HepG2 (cell line): ENCODE results near the gene CASS4. TPM values are rescaled to one million over a fixed set of nuclear protein-coding genes. Genes with fewer than 3 reads are reported as not detected.

ENCODE experiments used
- ATAC-seq: fragments of 200-7000 bp; cut with Tn5 transposase; 3 replicates; pipeline ENCODE4 v1.9.1; 2020; ENCODE audit warnings: mild to moderate bottlenecking, moderate library complexity
- BruUV-seq: library from RNA; stranded (reverse); fragments of 400-500 nt; replicated peaks from 2 replicates; lab custom pipeline; 2021; lab: Mats Ljungman, UMichigan
- CTCF ChIA-PET: fragments of 300-600 bp; formaldehyde crosslinking; extraction: SDS; loops from one replicate; lab custom pipeline; 2021; ENCODE audit warnings: low total read pairs, inconsistent platforms, low intra/inter-chr PET ratio; lab: Yijun Ruan, JAX
- POLR2A ChIA-PET: fragments of 350-600 bp; sonication (Branson Sonifier 250); formaldehyde crosslinking; loops from one replicate; lab custom pipeline; 2020; ENCODE audit warnings: antibody characterized with exemption, inconsistent platforms; lab: Yijun Ruan, JAX
- DNase-seq: peaks from one replicate; pipeline ENCODE4 v3.0.0-alpha.2; 2015; ENCODE audit warnings: low spot score
- FAIRE-seq: peaks from 3 replicates; lab custom pipeline; 2011; peaks lifted over from hg19 to GRCh38; lab: Jason Lieb, UNC
- H2AFZ ChIP-seq: one replicate; pipeline ENCODE4 v1.6.1; 2011; ENCODE audit warnings: low read length, inconsistent platforms
- H3K27ac ChIP-seq: fragments of 300-600 bp; 3 replicates; pipeline ENCODE4 v1.8.0; 2011; ENCODE audit warnings: mixed run types, mild to moderate bottlenecking, mixed read lengths, low read length, inconsistent platforms; ENCODE audit not compliant: insufficient read depth; ENCODE audit errors: extremely low read length
- H3K27me3 ChIP-seq, 2 experiments: fragments of 200-600 bp in 1 of 2; 2 replicates in 1 of 2; 3 replicates in 1 of 2; pipeline versions ENCODE4 v1.6.0 to v1.8.0; 2011; ENCODE audit warnings: low read length in 2 of 2, mild to moderate bottlenecking in 2 of 2, moderate library complexity in 2 of 2, inconsistent platforms in 1 of 2; ENCODE audit not compliant: insufficient read depth in 2 of 2, control insufficient read depth in 1 of 2
- H3K36me3 ChIP-seq, 2 experiments: fragments of 200-600 bp in 1 of 2; replicated peaks in 1 of 2; 2 replicates in 1 of 2; 3 replicates in 1 of 2; pipeline versions ENCODE4 v1.5.1 to v1.8.0; 2011; ENCODE audit warnings: low read length in 2 of 2, inconsistent platforms in 1 of 2; ENCODE audit not compliant: insufficient read depth in 2 of 2, control insufficient read depth in 1 of 2
- H3K4me1 ChIP-seq: 2 replicates; pipeline ENCODE4 v1.5.1; 2012; ENCODE audit warnings: low read length, inconsistent platforms; ENCODE audit not compliant: insufficient read depth
- H3K4me2 ChIP-seq: 2 replicates; pipeline ENCODE4 v1.6.0; 2011; ENCODE audit warnings: low read depth, low read length, inconsistent platforms
- H3K4me3 ChIP-seq, 3 experiments: fragments of 200-600 bp in 1 of 3; sonication (generic), shearing (Covaris generic) in 1 of 3; replicated peaks in 1 of 3; 2 replicates each; pipeline ENCODE4 v1.5.1; 2011 to 2016; ENCODE audit warnings: low read length in 3 of 3, inconsistent platforms in 2 of 3, low read depth in 2 of 3, mild to moderate bottlenecking in 2 of 3, control low read depth in 1 of 3, mixed read lengths in 1 of 3; ENCODE audit not compliant: insufficient read depth in 1 of 3
- H3K79me2 ChIP-seq: one replicate; pipeline ENCODE4 v1.6.1; 2011; ENCODE audit warnings: low read length, inconsistent platforms; ENCODE audit not compliant: insufficient read depth
- H3K9ac ChIP-seq: 2 replicates; pipeline ENCODE4 v1.6.0; 2011; ENCODE audit warnings: mild to moderate bottlenecking, low read depth, low read length, inconsistent platforms; ENCODE audit not compliant: insufficient read depth
- H3K9me3 ChIP-seq: 2 replicates; pipeline ENCODE4 v1.5.1; 2012; ENCODE audit warnings: mild to moderate bottlenecking, low read length
- H4K20me1 ChIP-seq: 2 replicates; pipeline ENCODE4 v1.6.0; 2011; ENCODE audit warnings: inconsistent platforms, mild to moderate bottlenecking, low read length, moderate library complexity; ENCODE audit not compliant: insufficient read depth
- FOXP4 ChIP-seq: sonication (generic); formaldehyde crosslinking; IDR thresholded peaks from 2 replicates; pipeline ENCODE4 v1.4.0; 2020; ENCODE audit warnings: missing genetic modification reagents
- GTF2F1 ChIP-seq: fragments of 150-350 bp; IDR thresholded peaks from 2 replicates; pipeline ENCODE4 v1.6.1; 2014; ENCODE audit warnings: low read length
- HNRNPH1 ChIP-seq: fragments of 200-400 bp; formaldehyde crosslinking; optimal IDR thresholded peaks from 2 replicates; pipeline ENCODE3; 2017; ENCODE audit warnings: mild to moderate bottlenecking, low read depth, low read length
- ISL2 ChIP-seq: sonication (generic); formaldehyde crosslinking; IDR thresholded peaks from 2 replicates; pipeline ENCODE4 v1.5.0; 2020; ENCODE audit warnings: missing genetic modification reagents
- KAT2B ChIP-seq: fragments of 150-350 bp; IDR thresholded peaks from 2 replicates; pipeline ENCODE4 v1.6.1; 2014; ENCODE audit warnings: low read depth, low read length, borderline replicate concordance
- MAF1 ChIP-seq: sonication (generic); formaldehyde crosslinking; IDR thresholded peaks from 2 replicates; pipeline ENCODE4 v1.5.0; 2020; ENCODE audit warnings: missing genetic modification reagents, borderline replicate concordance
- MBNL3 ChIP-seq: fragments of 250-450 bp; sonication (Bioruptor Pico); conservative IDR thresholded peaks from 2 replicates; pipeline ENCODE4 v1.8.0; 2022; ENCODE audit warnings: mild to moderate bottlenecking, inconsistent platforms
- MLX ChIP-seq: IDR thresholded peaks from 2 replicates; pipeline ENCODE4 v1.6.1; 2016
- PRMT3 ChIP-seq: sonication (generic); formaldehyde crosslinking; IDR thresholded peaks from 2 replicates; pipeline ENCODE4 v1.8.1; 2022; ENCODE audit warnings: low read depth, mild to moderate bottlenecking, moderate library complexity, missing genetic modification reagents, borderline replicate concordance
- RAD21 ChIP-seq: fragments of 450-650 bp; formaldehyde crosslinking; IDR thresholded peaks from 2 replicates; pipeline ENCODE4 v1.5.0; 2020; ENCODE audit warnings: mild to moderate bottlenecking
- REXO4 ChIP-seq: sonication (generic); formaldehyde crosslinking; IDR thresholded peaks from 2 replicates; pipeline ENCODE4 v1.8.0; 2022; ENCODE audit warnings: missing genetic modification reagents, mild to moderate bottlenecking, borderline replicate concordance
- TMF1 ChIP-seq: sonication (generic); formaldehyde crosslinking; IDR thresholded peaks from 2 replicates; pipeline ENCODE4 v1.8.1; 2022; ENCODE audit warnings: low read depth, missing genetic modification reagents
- ZFP36L1 ChIP-seq: sonication (generic); formaldehyde crosslinking; IDR thresholded peaks from 2 replicates; pipeline ENCODE4 v1.8.0; 2022; ENCODE audit warnings: mild to moderate bottlenecking, missing genetic modification reagents, moderate library complexity
- ZFYVE20 ChIP-seq: sonication (generic); formaldehyde crosslinking; IDR thresholded peaks from 2 replicates; pipeline ENCODE4 v1.8.0; 2023; ENCODE audit warnings: low read depth, mild to moderate bottlenecking, moderate library complexity, missing genetic modification reagents, borderline replicate concordance
- ZNF354B ChIP-seq: sonication (generic); formaldehyde crosslinking; IDR thresholded peaks from 2 replicates; pipeline ENCODE4 v1.8.0; 2022; ENCODE audit warnings: mild to moderate bottlenecking, missing genetic modification reagents
- ZNF563 ChIP-seq: sonication (generic); formaldehyde crosslinking; IDR thresholded peaks from 2 replicates; pipeline ENCODE4 v1.8.0; 2022; ENCODE audit warnings: mild to moderate bottlenecking, moderate library complexity, missing genetic modification reagents
- ZNF652 ChIP-seq: IDR thresholded peaks from 2 replicates; pipeline ENCODE4 v1.6.1; 2016; ENCODE audit warnings: low read depth, borderline replicate concordance
- ZNF839 ChIP-seq: sonication (generic); formaldehyde crosslinking; IDR thresholded peaks from 2 replicates; pipeline ENCODE4 v1.4.0; 2020; ENCODE audit warnings: missing genetic modification reagents, mild to moderate bottlenecking, borderline replicate concordance
- WGBS: methylation state at CpG from one replicate; pipeline ENCODE4 v1.1.6; 2017; ENCODE audit warnings: low lambda C conversion rate; 5-methylcytosine and 5-hydroxymethylcytosine counted together
- in situ Hi-C: cut with HindIII; loops from 2 replicates; pipeline ENCODE4 v1.10.0; 2017; ENCODE audit warnings: low pct_unique_long_range_greater_than_20kb; ENCODE audit not compliant: extremely low pct_ligation_motif_present
- intact Hi-C: fragments of 100-400 bp; cut with micrococcal nuclease; formaldehyde crosslinking; loops from one replicate; pipeline ENCODE4 v1.10.0; 2022; ENCODE audit not compliant: unreplicated experiment
- polyA plus RNA-seq, 8 experiments: library from polyadenylated mRNA; depleted of rRNA in 3 of 8; stranded (reverse) in 7 of 8; unstranded in 1 of 8; fragments of >200 nt; fragmentation: Illumina TruSeq in 4 of 8; extraction: Trizol in 4 of 8; gene quantifications; 2 replicates each; pipeline versions ENCODE4 v1.2.1 to v1.2.3, GENCODE V29; 2011 to 2016; ENCODE audit warnings: low read depth in 4 of 8, missing spikeins in 1 of 8, mixed read lengths in 1 of 8; ENCODE audit not compliant: insufficient read depth in 1 of 8
- total RNA-seq, 5 experiments: library from RNA; depleted of rRNA; stranded (reverse); fragments of >200 nt; fragmentation: Illumina TruSeq; extraction: Trizol; gene quantifications; 2 replicates each; pipeline ENCODE4 v1.2.3, GENCODE V29; 2016; ENCODE audit warnings: low read depth in 1 of 5
- TF ChIP-seq, protein P1 (sequence below): sonication (generic); formaldehyde crosslinking; IDR thresholded peaks from 2 replicates; pipeline ENCODE4 v1.8.0; 2023; ENCODE audit warnings: mild to moderate bottlenecking, missing genetic modification reagents

Gene CASS4
- total and polyA plus RNA-seq, 2 of the 13 experiments (the other 11 are each of a cell fraction or from before 2014, with no cell fraction given), result 0.17 to 0.49 TPM

GRCh38 chr20:56391596-56392131 lies 20.4 kb upstream of the CASS4 start (continued):
- 0 out of 2 replicates have a peak, but pooled peaks have one; percentile 47 for TF ChIP-seq ZNF354B (CRISPR knock-in tag)
- peak; percentile 61; the same call in 1 of the 2 replicates for TF ChIP-seq ZNF839
- no peak for TF ChIP-seq HNRNPH1
- TF ChIP-seq, protein P1, sequence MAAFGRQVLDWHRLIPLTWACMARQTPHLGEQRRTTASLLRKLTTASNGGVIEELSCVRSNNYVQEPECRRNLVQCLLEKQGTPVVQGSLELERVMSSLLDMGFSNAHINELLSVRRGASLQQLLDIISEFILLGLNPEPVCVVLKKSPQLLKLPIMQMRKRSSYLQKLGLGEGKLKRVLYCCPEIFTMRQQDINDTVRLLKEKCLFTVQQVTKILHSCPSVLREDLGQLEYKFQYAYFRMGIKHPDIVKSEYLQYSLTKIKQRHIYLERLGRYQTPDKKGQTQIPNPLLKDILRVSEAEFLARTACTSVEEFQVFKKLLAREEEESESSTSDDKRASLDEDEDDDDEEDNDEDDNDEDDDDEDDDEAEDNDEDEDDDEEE, result 0 out of 2 replicates have a peak, but pooled peaks have one; percentile 63
- TF ChIP-seq PRMT3 (CRISPR knock-in tag), result no peak
- TF ChIP-seq ZFYVE20 (CRISPR knock-in tag), result peak; percentile 83; the same call in 1 of the 2 replicates

DNA sequence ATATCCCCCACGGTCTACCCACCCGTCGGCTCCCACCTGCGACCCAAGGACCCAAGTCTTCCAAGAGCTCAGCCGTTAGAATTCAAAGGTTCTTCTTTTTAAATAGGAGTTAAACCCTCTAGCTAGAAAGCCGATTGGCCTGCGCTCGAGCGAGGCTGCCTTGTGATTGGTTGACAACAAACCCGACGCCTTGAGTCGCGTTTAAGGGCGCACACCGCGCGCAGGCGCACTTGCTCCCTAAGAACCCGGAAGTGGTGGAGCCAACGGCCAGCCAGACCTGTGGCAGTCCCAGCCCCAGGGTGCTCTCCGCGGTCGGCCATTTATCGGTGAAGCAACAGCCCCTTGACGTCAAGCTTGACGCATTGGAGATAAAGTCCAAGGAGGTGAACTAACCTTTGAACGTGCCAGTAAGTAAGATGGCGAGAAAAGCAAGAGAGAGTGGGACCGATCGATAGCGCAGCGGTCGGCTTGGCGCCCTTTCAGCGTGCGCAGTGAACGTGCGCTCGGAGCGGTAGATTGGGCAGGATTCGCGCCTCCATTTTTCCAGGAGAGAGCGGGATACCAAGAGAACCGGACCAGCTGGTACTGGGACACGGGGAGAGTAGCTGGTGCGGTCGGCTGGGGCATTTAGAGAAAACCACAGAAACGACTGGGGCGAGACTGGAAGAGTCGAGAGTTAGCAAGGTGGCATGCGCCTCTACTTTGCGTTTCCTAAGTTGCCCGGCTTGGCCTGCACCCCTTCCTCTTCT lies 19.8 kb upstream of the CASS4 start, which contains the start of the genes AURKA and CSTF1:
TSS of gene AURKA (minus strand) at position 84 of the 749 bp plus-strand sequence. CDS start 4,018 bp downstream, outside the sequence.
TSS of gene CSTF1 (plus strand) at position 514 of the 749 bp plus-strand sequence. CDS start 2,908 bp downstream, outside the sequence.
- H3K4me2 ChIP-seq, result peak within 1 kb of the TSS; percentile 94
- FAIRE-seq, result peak; percentile 97
- in situ Hi-C loops, result no loop called here
- no TSS peak for BruUV-seq
- H2AFZ ChIP-seq, result peak within 1 kb of the TSS; percentile 18
- H3K79me2 ChIP-seq, result peaks cover 71% of the 10 kb centered on the region
- ATAC-seq, result peak; percentile 95
- H3K4me3 ChIP-seq, result peak within 1 kb of the TSS; percentile 92 to 94 (median 93)
- peak within 1 kb of the TSS; percentile 88 for H3K27ac ChIP-seq
- peak within 1 kb of the TSS; percentile 93 for H3K9ac ChIP-seq
- peaks cover 52% of the 10 kb centered on the region for H3K4me1 ChIP-seq
- peaks cover 15 to 45% of the 10 kb centered on the region in 2 experiments for H3K36me3 ChIP-seq
- DNase-seq, result peak; percentile 100
- POLR2A ChIA-PET, result interaction anchor here (0.6 to 4.1 kb wide), 14 partner anchors 8 to 921 kb away, joined by 3 to 91 read pairs (median 4); partner anchors contain the start of genes CASS4, FAM210B and RTF2
- H3K27me3 ChIP-seq, result peaks cover 0 to 4% of the 10 kb centered on the region in 2 experiments; a peak in 1 of 5 replicates
- H4K20me1 ChIP-seq, result no peaks in the 10 kb centered on the region
- intact Hi-C loops, result loop anchor here (1.0 to 2.0 kb wide), 4 partner anchors 32 to 144 kb away; partner anchors contain the start of genes MC3R and RTF2
- CTCF ChIA-PET, result no interaction called here
- under 1% methylated on average over 49 of the region's 53 CpGs for WGBS
- H3K9me3 ChIP-seq, result no peaks in the 10 kb centered on the region
- TF ChIP-seq ZFP36L1 (CRISPR knock-in tag) (peak; percentile 98; the same call in 1 of the 2 replicates), ISL2 (CRISPR knock-in tag) (peak; percentile 93), MLX (peak; percentile 83), ZNF652 (CRISPR knock-in tag) (peak; percentile 68; the same call in 1 of the 2 replicates), KAT2B (peak; percentile 73; the same call in 1 of the 2 replicates), MAF1 (CRISPR knock-in tag) (peak; percentile 98; the same call in 1 of the 2 replicates), MBNL3 (CRISPR knock-in tag) (no peak), RAD21 (CRISPR knock-in tag) (peak; percentile 59), ZNF563 (CRISPR knock-in tag) (peak; percentile 72), TMF1 (peak; percentile 85), REXO4 (peak; percentile 81; the same call in 1 of the 2 replicates), FOXP4 (CRISPR knock-in tag) (peak; percentile 89), GTF2F1 (peak; percentile 76; the same call in 1 of the 2 replicates)
